ENCODE measurements around the gene TMEM170B.

GRCh38 chr6:11613858-11614257, 76.3 kb downstream of the TMEM170B start:
- TF ChIP-seq CTCF (IDR thresholded peaks at IDR 0.05), result no peak
- TF ChIP-seq POLR2A (IDR thresholded peaks at IDR 0.05), result no peak

All from uterus (tissue), 2 donors.